ENCODE data around the gene TOR4A. TPM values are rescaled to one million over a fixed set of nuclear protein-coding genes. Genes with fewer than 3 reads are reported as not detected.

The TOR4A gene
- total and polyA plus RNA-seq, 9 of the 15 experiments (the other 6 are each of a cell fraction or from before 2014, with no cell fraction given): 3.9 to 49.2 (median 8.8) TPM

GRCh38 chr9:137317021-137317717 lies 39.6 kb downstream of the TOR4A start:
- H3K9ac ChIP-seq (ENCODE audit: insufficient read depth in 1 of 2, low read depth in 2 of 2, low read length in 2 of 2): peak overlapping the region; percentile 87 to 93; a peak in 3 of 4 replicates
- in situ Hi-C loops (cut with MboI): no loop called here
- peak overlapping the region; percentile 55; the same call in 1 of the 2 replicates for H3K4me2 ChIP-seq (ENCODE audit: insufficient read depth, low read length)
- no peaks in the 10 kb centered on the region for H3K36me3 ChIP-seq (ENCODE audit: control insufficient read depth, insufficient read depth, low read length)
- POLR2A ChIA-PET: interaction anchor here (0.6 to 1.2 kb wide), 5 partner anchors 9 to 150 kb away, joined by 3 to 4 read pairs (median 3); no protein-coding TSS in a partner anchor
- peak overlapping the region; percentile 91; the same call in 1 of the 3 replicates for H3K27ac ChIP-seq (ENCODE audit: extremely low read depth, low read depth, low read length)
- DNase-seq (ENCODE audit: extremely low read depth in 1 of 4, low spot score in 3 of 4) (no peak), ATAC-seq (no peak), FAIRE-seq (no peak)
- H3K4me3 ChIP-seq: no peak overlapping the region
- intact Hi-C loops (cut with micrococcal nuclease): no loop called here
- no TSS peak for BruUV-seq (replicated peaks)
- no peak overlapping the region; the same call in 1 of the 2 replicates for H2AFZ ChIP-seq (ENCODE audit: low read depth, low read length)
- TF ChIP-seq KHSRP (IDR thresholded peaks at IDR 0.05): no peak
- TF ChIP-seq ZNF717 (CRISPR knock-in tag; IDR thresholded peaks at IDR 0.05): no peak
- TF ChIP-seq ZEB2 (IDR thresholded peaks at IDR 0.05): no peak
- TF ChIP-seq HOXB6 (CRISPR knock-in tag; IDR thresholded peaks at IDR 0.05; ENCODE audit: borderline replicate concordance): no peak
- TF ChIP-seq PPARD (CRISPR knock-in tag; IDR thresholded peaks at IDR 0.05): no peak
- TF ChIP-seq CBFA2T3 (IDR thresholded peaks at IDR 0.05): no peak
- TF ChIP-seq AFF1 (IDR thresholded peaks at IDR 0.05; ENCODE audit: low read depth in 1 of 2, partially characterized antibody in 2 of 2): no peak
- no peak for TF ChIP-seq HES1 (IDR thresholded peaks at IDR 0.05; ENCODE audit: low read depth)
- no peak for TF ChIP-seq CBX1 (IDR thresholded peaks at IDR 0.05; ENCODE audit: low read depth)
- TF ChIP-seq HDAC6 (IDR thresholded peaks at IDR 0.05; ENCODE audit: low read depth, low read length): no peak
- TF ChIP-seq POLR2AphosphoS2 (IDR thresholded peaks at IDR 0.05; ENCODE audit: low read length): no peak
- TF ChIP-seq HIVEP1 (CRISPR knock-in tag; IDR thresholded peaks at IDR 0.05): no peak
- TF ChIP-seq RBM25 (IDR thresholded peaks at IDR 0.05; ENCODE audit: low read depth, low read length, severe bottlenecking): no peak
- no peak for TF ChIP-seq NCOA4 (IDR thresholded peaks at IDR 0.05; ENCODE audit: partially characterized antibody)
- TF ChIP-seq TAF1 (IDR thresholded peaks at IDR 0.05; ENCODE audit: control insufficient read depth, extremely low read depth, insufficient read depth, low read length, severe bottlenecking): no peak
- TF ChIP-seq ZBED1 (IDR thresholded peaks at IDR 0.05): no peak
- TF ChIP-seq, protein P1, sequence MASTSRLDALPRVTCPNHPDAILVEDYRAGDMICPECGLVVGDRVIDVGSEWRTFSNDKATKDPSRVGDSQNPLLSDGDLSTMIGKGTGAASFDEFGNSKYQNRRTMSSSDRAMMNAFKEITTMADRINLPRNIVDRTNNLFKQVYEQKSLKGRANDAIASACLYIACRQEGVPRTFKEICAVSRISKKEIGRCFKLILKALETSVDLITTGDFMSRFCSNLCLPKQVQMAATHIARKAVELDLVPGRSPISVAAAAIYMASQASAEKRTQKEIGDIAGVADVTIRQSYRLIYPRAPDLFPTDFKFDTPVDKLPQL (IDR thresholded peaks at IDR 0.05; ENCODE audit: extremely low read depth, insufficient read length): no peak
- no peaks in the 10 kb centered on the region for H3K9me1 ChIP-seq (ENCODE audit: control insufficient read depth, insufficient read depth, low read length)
- no peaks in the 10 kb centered on the region for H3K9me3 ChIP-seq (replicated peaks; ENCODE audit: control insufficient read depth, insufficient read depth, low read depth, low read length)
- H3K4me1 ChIP-seq (replicated peaks in 1 of 2; ENCODE audit: control insufficient read depth in 2 of 2, insufficient read depth in 2 of 2, low read length in 2 of 2): peaks cover 6 to 88% of the 10 kb centered on the region in 2 experiments
- WGBS (ENCODE audit: insufficient coverage, low coverage, missing lambda C conversion rate): 80% methylated on average over 11 of the region's 19 CpGs
- no peaks in the 10 kb centered on the region for H4K20me1 ChIP-seq (replicated peaks; ENCODE audit: control insufficient read depth, insufficient read depth, low read length)
- no peaks in the 10 kb centered on the region for H3K79me2 ChIP-seq (ENCODE audit: control insufficient read depth, insufficient read depth, low read length)
- CTCF ChIA-PET (ENCODE audit: low intra/inter-chr PET ratio): no interaction called here
- H3K27me3 ChIP-seq (ENCODE audit: control insufficient read depth in 2 of 2, insufficient read depth in 2 of 2, low read length in 2 of 2): no peaks in the 10 kb centered on the region
